Measurements from ENCODE around the gene PLEKHA5. TPM values are rescaled to one million over a fixed set of nuclear protein-coding genes. Genes with fewer than 3 reads are reported as not detected.

PLEKHA5 gene
- total RNA-seq, 5 donors from 2014 or later (not counting 1 experiment from before 2014, with no cell fraction given) = 0.96 to 11.0 (median 4.9) TPM

DNA sequence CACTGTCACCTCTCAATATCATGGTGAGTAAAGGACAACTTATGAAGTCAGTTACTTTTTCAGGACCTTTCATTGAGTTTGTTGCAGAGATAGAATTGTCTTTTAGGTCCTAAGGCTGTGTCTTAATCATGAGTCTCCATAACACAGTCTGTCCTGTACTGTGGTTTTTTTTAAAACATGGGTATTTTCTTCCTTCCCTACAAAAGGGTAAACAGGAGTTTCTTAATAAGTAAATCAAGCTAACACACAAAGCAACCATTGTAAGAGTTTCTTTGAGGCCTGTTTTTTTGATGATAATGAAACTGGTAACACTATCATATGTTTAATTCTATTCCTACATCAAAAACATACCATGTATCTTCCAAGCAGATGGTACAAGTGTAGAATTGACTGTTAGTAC lies 101.4 kb downstream of the PLEKHA5 start:
- DNase-seq (no peak), ATAC-seq (replicated peaks in 1 of 4) (no peak)
- Histone ChIP-seq H3K27me3 (replicated peaks in 1 of 2; ENCODE audit: control insufficient read depth in 2 of 2, extremely low read depth in 1 of 2, insufficient read depth in 2 of 2, low read length in 1 of 2) (no peaks in the 10 kb centered on the region), H3K4me3 (ENCODE audit: control insufficient read depth in 1 of 2, extremely low read depth in 1 of 2, low read length in 1 of 2) (no peak overlapping the region), H3K36me3 (ENCODE audit: control insufficient read depth in 2 of 2, extremely low read depth in 1 of 2, insufficient read depth in 1 of 2, low read length in 1 of 2) (no peaks in the 10 kb centered on the region), H3K4me1 (ENCODE audit: control insufficient read depth in 1 of 2, extremely low read depth in 1 of 2, insufficient read depth in 2 of 2, low read length in 2 of 2) (peaks cover 0 to 8% of the 10 kb centered on the region in 2 experiments), H3K27ac (ENCODE audit: low read length) (no peak overlapping the region), H3K9me3 (no peaks in the 10 kb centered on the region)
- Mint-ChIP-seq H3K27ac (no peak overlapping the region), H3K36me3 (no peaks in the 10 kb centered on the region), H3K4me1 (peaks cover 0 to 3% (median 0%) of the 10 kb centered on the region in 3 donors), H3K4me3 (no peak overlapping the region), H3K9me3 (peaks cover 0 to 5% (median 2%) of the 10 kb centered on the region in 3 donors), H3K27me3 (no peaks in the 10 kb centered on the region)
- ChIA-PET CTCF (interaction anchor here in 1 of 2 donors (0.6 kb wide), 1 partner anchor 38 kb away, joined by 7 read pairs; no protein-coding TSS in a partner anchor), POLR2A (no interaction called here)

DNA sequence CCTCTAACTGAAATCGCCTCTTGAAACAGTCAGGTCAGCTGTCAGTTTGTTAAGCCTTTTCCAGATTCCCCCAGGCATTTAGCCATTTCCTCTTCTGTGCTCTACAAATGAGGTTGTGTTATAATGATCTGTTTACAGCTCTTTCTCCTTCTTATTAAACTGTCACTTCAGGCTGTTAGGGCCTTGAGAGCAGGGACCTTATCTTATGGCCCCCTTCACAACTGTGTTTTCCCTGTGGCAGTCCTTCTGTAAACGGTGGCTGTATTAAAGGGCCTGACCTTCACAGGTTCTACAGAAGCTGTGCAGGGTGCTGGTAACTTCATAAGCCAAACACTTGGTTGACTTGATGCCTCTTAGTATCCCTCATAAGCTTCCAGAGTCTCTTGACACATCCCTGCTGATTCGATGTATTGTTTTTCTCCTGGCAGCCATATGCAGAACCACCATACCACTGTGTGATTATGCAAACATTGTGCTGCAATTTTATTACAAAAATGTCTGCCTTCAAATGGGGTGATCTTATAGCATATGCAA lies 104.7 kb downstream of the PLEKHA5 start:
- no peaks in the 10 kb centered on the region for H3K36me3 ChIP-seq (ENCODE audit: control insufficient read depth in 2 of 2, extremely low read depth in 1 of 2, insufficient read depth in 1 of 2, low read length in 1 of 2)
- H3K27me3 Mint-ChIP-seq = no peaks in the 10 kb centered on the region
- DNase-seq (no peak), ATAC-seq (replicated peaks in 1 of 4) (no peak)
- peaks cover 0 to 3% (median 0%) of the 10 kb centered on the region in 3 donors for H3K9me3 Mint-ChIP-seq
- ChIA-PET CTCF (no interaction called here), POLR2A (no interaction called here)
- peaks cover 2 to 13% (median 4%) of the 10 kb centered on the region in 3 donors for H3K4me1 Mint-ChIP-seq
- H3K27ac Mint-ChIP-seq = no peak overlapping the region
- WGBS (ENCODE audit: insufficient coverage) = 70% methylated on average over 2 of the region's 3 CpGs
- no peak overlapping the region for H3K4me3 ChIP-seq (ENCODE audit: control insufficient read depth in 1 of 2, extremely low read depth in 1 of 2, low read length in 1 of 2)
- H3K4me3 Mint-ChIP-seq = no peak overlapping the region
- H3K4me1 ChIP-seq (ENCODE audit: control insufficient read depth in 1 of 2, extremely low read depth in 1 of 2, insufficient read depth in 2 of 2, low read length in 2 of 2) = peaks cover 0 to 23% of the 10 kb centered on the region in 2 experiments
- H3K27ac ChIP-seq (ENCODE audit: low read length) = no peak overlapping the region
- no peaks in the 10 kb centered on the region for H3K36me3 Mint-ChIP-seq
- no peaks in the 10 kb centered on the region for H3K9me3 ChIP-seq
- H3K27me3 ChIP-seq (replicated peaks in 1 of 2; ENCODE audit: control insufficient read depth in 2 of 2, extremely low read depth in 1 of 2, insufficient read depth in 2 of 2, low read length in 1 of 2) = no peaks in the 10 kb centered on the region

DNA sequence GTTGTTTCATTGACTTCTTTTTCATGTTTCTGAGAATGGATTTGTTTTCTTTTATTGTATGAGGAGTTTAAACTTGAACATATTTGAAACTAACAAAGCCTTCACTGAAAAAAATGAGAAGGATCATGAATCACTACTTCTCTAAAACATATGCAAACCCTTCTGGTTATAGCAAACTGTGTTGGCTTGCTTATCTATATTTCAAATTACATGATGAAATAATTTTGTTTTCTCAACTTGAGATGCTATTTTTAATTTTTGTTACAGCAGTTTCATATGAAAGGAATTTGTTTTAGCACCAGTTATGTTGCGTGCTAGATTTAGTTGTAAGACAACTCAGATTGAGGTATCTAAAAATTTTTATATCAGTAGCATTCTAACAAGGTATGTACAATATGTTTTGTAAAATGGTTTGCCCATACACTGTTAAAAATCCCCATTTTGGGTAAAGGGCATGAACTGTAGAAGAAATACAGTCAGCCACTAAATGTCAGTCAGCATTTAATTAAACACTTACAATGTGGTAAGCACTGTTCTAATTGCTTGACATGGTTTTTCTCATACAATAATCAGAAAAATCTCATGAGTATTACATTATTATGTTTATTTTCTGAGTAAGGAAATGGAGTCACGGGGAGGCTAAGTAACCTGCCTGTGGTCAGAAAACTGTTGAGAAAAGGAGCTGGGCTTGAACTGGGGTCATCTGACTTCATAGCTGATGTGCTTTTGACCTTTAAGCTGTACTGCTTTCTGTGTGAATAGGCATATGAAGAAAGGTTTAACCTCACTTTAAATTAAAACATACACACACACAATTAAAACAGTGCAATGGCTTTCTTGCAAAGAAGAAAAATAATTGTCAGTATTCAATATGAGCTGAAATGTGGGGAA lies 105.7 kb downstream of the PLEKHA5 start:
- DNase-seq (no peak), ATAC-seq (replicated peaks in 1 of 4) (no peak)
- Mint-ChIP-seq H3K27me3 (no peaks in the 10 kb centered on the region), H3K4me1 (peaks cover 2 to 13% (median 7%) of the 10 kb centered on the region in 3 donors), H3K27ac (no peak overlapping the region), H3K9me3 (no peaks in the 10 kb centered on the region), H3K4me3 (no peak overlapping the region), H3K36me3 (no peaks in the 10 kb centered on the region)
- Histone ChIP-seq H3K4me1 (ENCODE audit: control insufficient read depth in 1 of 2, extremely low read depth in 1 of 2, insufficient read depth in 2 of 2, low read length in 2 of 2) (peaks cover 0 to 23% of the 10 kb centered on the region in 2 experiments), H3K9me3 (no peaks in the 10 kb centered on the region), H3K27ac (ENCODE audit: low read length) (no peak overlapping the region), H3K4me3 (ENCODE audit: control insufficient read depth in 1 of 2, extremely low read depth in 1 of 2, low read length in 1 of 2) (no peak overlapping the region), H3K27me3 (replicated peaks in 1 of 2; ENCODE audit: control insufficient read depth in 2 of 2, extremely low read depth in 1 of 2, insufficient read depth in 2 of 2, low read length in 1 of 2) (no peaks in the 10 kb centered on the region), H3K36me3 (ENCODE audit: control insufficient read depth in 2 of 2, extremely low read depth in 1 of 2, insufficient read depth in 1 of 2, low read length in 1 of 2) (no peaks in the 10 kb centered on the region)
- ChIA-PET CTCF (interaction anchor here in 1 of 2 donors (0.6 kb wide), 1 partner anchor 53 kb away, joined by 3 read pairs; no protein-coding TSS in a partner anchor), POLR2A (no interaction called here)
- WGBS (ENCODE audit: insufficient coverage) = no CpG with 5 or more reads among the region's 2 CpGs

DNA sequence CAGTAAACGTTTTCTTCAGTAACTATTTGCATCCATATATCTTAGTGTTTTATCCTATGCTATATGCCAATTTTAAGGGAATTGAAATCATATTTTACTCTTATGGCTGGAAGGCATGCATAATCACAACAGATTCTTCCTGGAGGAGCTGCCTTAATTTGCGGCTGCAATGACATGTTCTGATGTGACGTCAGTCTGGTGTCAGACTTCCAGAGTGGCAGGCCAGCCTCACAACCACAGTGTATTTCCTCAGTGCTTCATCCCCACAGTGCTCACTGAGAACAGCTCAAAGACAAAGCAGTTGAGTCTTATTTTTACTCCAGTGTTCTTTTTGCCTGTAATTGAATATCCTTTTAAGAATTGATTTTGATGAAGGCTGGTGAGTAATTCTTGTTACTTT lies 107.1 kb downstream of the PLEKHA5 start:
- ATAC-seq (replicated peaks in 1 of 4) (peak in 1 of 4 experiments; percentile 63), DNase-seq (peak in 3 of 35 experiments; percentile 1 to 34 (median 3))
- Histone ChIP-seq H3K27ac (ENCODE audit: low read length) (no peak overlapping the region), H3K36me3 (ENCODE audit: control insufficient read depth in 2 of 2, extremely low read depth in 1 of 2, insufficient read depth in 1 of 2, low read length in 1 of 2) (no peaks in the 10 kb centered on the region), H3K4me3 (ENCODE audit: control insufficient read depth in 1 of 2, extremely low read depth in 1 of 2, low read length in 1 of 2) (no peak overlapping the region), H3K27me3 (replicated peaks in 1 of 2; ENCODE audit: control insufficient read depth in 2 of 2, extremely low read depth in 1 of 2, insufficient read depth in 2 of 2, low read length in 1 of 2) (no peaks in the 10 kb centered on the region), H3K4me1 (ENCODE audit: control insufficient read depth in 1 of 2, extremely low read depth in 1 of 2, insufficient read depth in 2 of 2, low read length in 2 of 2) (peaks cover 0 to 23% of the 10 kb centered on the region in 2 experiments), H3K9me3 (no peaks in the 10 kb centered on the region)
- ChIA-PET POLR2A (no interaction called here), CTCF (interaction anchor here in 1 of 2 donors (0.6 to 0.7 kb wide), 2 partner anchors 9 to 555 kb away, joined by 3 read pairs; no protein-coding TSS in a partner anchor)
- Mint-ChIP-seq H3K36me3 (no peaks in the 10 kb centered on the region), H3K27me3 (no peaks in the 10 kb centered on the region), H3K9me3 (no peaks in the 10 kb centered on the region), H3K4me3 (no peak overlapping the region), H3K27ac (no peak overlapping the region), H3K4me1 (peaks cover 2 to 13% (median 7%) of the 10 kb centered on the region in 3 donors)
- WGBS (ENCODE audit: insufficient coverage) = 61% methylated on average over 2 of the region's 3 CpGs

DNA sequence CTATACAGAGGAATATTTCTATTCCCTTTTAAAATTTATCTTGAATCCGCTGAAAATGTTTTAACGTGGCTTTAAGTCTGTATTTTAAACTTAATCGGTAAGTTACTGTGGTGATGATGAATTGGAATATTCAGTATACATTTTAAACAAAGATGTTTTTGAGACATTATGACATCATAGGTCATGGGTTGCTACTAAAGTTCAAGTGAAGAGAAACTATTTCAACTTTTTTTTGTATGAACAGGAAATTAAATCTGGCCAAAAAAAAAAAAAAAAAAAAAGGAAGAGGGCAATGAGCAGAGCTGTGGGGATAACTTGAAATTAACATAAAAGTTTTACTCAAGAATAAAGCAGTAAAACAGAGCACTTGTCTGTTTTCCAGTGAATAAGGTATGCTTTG lies 109.0 kb downstream of the PLEKHA5 start:
- H3K27me3 Mint-ChIP-seq = no peaks in the 10 kb centered on the region
- Histone ChIP-seq H3K9me3 (no peaks in the 10 kb centered on the region), H3K4me1 (ENCODE audit: control insufficient read depth in 1 of 2, extremely low read depth in 1 of 2, insufficient read depth in 2 of 2, low read length in 2 of 2) (peaks cover 2 to 29% of the 10 kb centered on the region in 2 experiments), H3K36me3 (ENCODE audit: control insufficient read depth in 2 of 2, extremely low read depth in 1 of 2, insufficient read depth in 1 of 2, low read length in 1 of 2) (no peaks in the 10 kb centered on the region), H3K4me3 (ENCODE audit: control insufficient read depth in 1 of 2, extremely low read depth in 1 of 2, low read length in 1 of 2) (no peak overlapping the region), H3K27me3 (replicated peaks in 1 of 2; ENCODE audit: control insufficient read depth in 2 of 2, extremely low read depth in 1 of 2, insufficient read depth in 2 of 2, low read length in 1 of 2) (no peaks in the 10 kb centered on the region), H3K27ac (ENCODE audit: low read length) (no peak overlapping the region)
- DNase-seq (no peak), ATAC-seq (replicated peaks in 1 of 4) (no peak)
- no peak overlapping the region for H3K27ac Mint-ChIP-seq
- no CpG with 5 or more reads among the region's 3 CpGs for WGBS (ENCODE audit: insufficient coverage)
- ChIA-PET POLR2A (interaction anchor here in 1 of 2 donors (0.6 kb wide), 1 partner anchor 84 kb away, joined by 8 read pairs; no protein-coding TSS in a partner anchor), CTCF (no interaction called here)
- H3K4me3 Mint-ChIP-seq = no peak overlapping the region
- peaks cover 10 to 17% (median 15%) of the 10 kb centered on the region in 3 donors for H3K4me1 Mint-ChIP-seq
- no peaks in the 10 kb centered on the region for H3K36me3 Mint-ChIP-seq
- H3K9me3 Mint-ChIP-seq = no peaks in the 10 kb centered on the region

DNA sequence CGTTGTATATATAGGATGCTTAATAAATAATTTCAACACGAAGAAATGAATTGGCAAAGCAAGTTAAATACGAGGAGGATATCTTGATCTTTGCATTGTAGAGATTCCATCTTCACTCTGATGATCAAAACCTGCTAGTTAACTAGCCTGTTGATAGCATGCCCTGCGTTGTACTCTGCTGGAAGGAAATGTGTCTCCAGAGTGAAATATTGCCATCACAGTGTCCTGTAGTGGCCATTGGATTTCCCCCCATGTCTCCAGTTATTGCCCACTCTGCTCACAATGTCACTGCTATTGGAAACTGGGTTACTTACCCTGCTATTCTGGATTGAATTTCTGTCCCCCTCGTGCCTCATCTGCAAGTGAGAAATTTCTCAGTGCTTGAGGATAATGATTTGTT lies 109.6 kb downstream of the PLEKHA5 start:
- H3K27ac Mint-ChIP-seq = no peak overlapping the region
- Histone ChIP-seq H3K27me3 (replicated peaks in 1 of 2; ENCODE audit: control insufficient read depth in 2 of 2, extremely low read depth in 1 of 2, insufficient read depth in 2 of 2, low read length in 1 of 2) (no peaks in the 10 kb centered on the region), H3K27ac (ENCODE audit: low read length) (no peak overlapping the region), H3K4me3 (ENCODE audit: control insufficient read depth in 1 of 2, extremely low read depth in 1 of 2, low read length in 1 of 2) (no peak overlapping the region), H3K36me3 (ENCODE audit: control insufficient read depth in 2 of 2, extremely low read depth in 1 of 2, insufficient read depth in 1 of 2, low read length in 1 of 2) (no peaks in the 10 kb centered on the region), H3K4me1 (ENCODE audit: control insufficient read depth in 1 of 2, extremely low read depth in 1 of 2, insufficient read depth in 2 of 2, low read length in 2 of 2) (peaks cover 2 to 31% of the 10 kb centered on the region in 2 experiments), H3K9me3 (no peaks in the 10 kb centered on the region)
- ATAC-seq (replicated peaks in 1 of 4) (no peak), DNase-seq (no peak)
- peaks cover 12 to 19% (median 15%) of the 10 kb centered on the region in 3 donors for H3K4me1 Mint-ChIP-seq
- H3K4me3 Mint-ChIP-seq = no peak overlapping the region
- ChIA-PET POLR2A (interaction anchor here in 1 of 2 donors (0.6 kb wide), 1 partner anchor 84 kb away, joined by 8 read pairs; no protein-coding TSS in a partner anchor), CTCF (no interaction called here)
- no CpG with 5 or more reads among the region's 5 CpGs for WGBS (ENCODE audit: insufficient coverage)
- no peaks in the 10 kb centered on the region for H3K36me3 Mint-ChIP-seq
- H3K27me3 Mint-ChIP-seq = no peaks in the 10 kb centered on the region
- H3K9me3 Mint-ChIP-seq = no peaks in the 10 kb centered on the region
